ENCODE measurements around the gene UEVLD.

DNA sequence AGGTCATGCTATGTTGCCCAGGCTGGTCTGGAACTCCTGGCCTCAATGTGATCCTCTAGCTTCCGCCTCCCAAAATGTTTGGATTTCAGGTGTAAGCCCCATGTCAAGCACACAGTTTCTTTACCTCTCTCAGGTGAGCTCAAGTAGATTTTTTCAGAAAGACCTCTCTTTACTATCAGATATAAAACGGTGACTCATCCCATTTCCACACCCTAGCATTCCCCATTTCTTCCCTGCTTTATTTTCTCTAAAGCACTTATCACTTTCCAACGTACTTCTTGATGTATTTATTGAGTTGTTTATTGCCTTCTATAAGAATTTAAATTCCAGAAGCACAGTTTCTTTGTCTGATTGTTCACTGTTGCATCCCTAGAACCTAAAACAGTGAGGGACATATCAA is 65.5 kb downstream of the UEVLD start:
- no peak for TF ChIP-seq EZH2 (IDR thresholded peaks at IDR 0.05; ENCODE audit: borderline replicate concordance, low read length)
- TF ChIP-seq, protein P1, sequence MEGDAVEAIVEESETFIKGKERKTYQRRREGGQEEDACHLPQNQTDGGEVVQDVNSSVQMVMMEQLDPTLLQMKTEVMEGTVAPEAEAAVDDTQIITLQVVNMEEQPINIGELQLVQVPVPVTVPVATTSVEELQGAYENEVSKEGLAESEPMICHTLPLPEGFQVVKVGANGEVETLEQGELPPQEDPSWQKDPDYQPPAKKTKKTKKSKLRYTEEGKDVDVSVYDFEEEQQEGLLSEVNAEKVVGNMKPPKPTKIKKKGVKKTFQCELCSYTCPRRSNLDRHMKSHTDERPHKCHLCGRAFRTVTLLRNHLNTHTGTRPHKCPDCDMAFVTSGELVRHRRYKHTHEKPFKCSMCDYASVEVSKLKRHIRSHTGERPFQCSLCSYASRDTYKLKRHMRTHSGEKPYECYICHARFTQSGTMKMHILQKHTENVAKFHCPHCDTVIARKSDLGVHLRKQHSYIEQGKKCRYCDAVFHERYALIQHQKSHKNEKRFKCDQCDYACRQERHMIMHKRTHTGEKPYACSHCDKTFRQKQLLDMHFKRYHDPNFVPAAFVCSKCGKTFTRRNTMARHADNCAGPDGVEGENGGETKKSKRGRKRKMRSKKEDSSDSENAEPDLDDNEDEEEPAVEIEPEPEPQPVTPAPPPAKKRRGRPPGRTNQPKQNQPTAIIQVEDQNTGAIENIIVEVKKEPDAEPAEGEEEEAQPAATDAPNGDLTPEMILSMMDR (conservative IDR thresholded peaks at IDR 0.05 in 1 of 2, IDR thresholded peaks at IDR 0.05 in 1 of 2; ENCODE audit: extremely low read depth in 1 of 2, insufficient read depth in 1 of 2, low read depth in 1 of 2, low read length in 2 of 2), result no peak

All from mammary epithelial cell (primary cell).